ENCODE results near the gene NTM. TPM values are rescaled to one million over a fixed set of nuclear protein-coding genes. Genes with fewer than 3 reads are reported as not detected.

The NTM gene
- total RNA-seq, 4 donors from 2014 or later = 1.4 to 5.7 TPM; not detected in 2

- intact Hi-C loops (cut with DNase I; ENCODE audit: low total_unique reads) = no loop called here
- Histone ChIP-seq H3K9me3 (peaks cover 0 to 5% of the 10 kb centered on the region in 2 donors), H3K4me1 (no peaks in the 10 kb centered on the region), H3K27ac (no peak overlapping the region), H3K27me3 (no peaks in the 10 kb centered on the region), H3K4me3 (no peak overlapping the region), H3K36me3 (no peaks in the 10 kb centered on the region)
- TF ChIP-seq POLR2A (IDR thresholded peaks at IDR 0.05) (no peak), CTCF (IDR thresholded peaks at IDR 0.05) (no peak)
- DNase-seq = no peak
Measured at GRCh38 chr11:132080127-132080526, 709.7 kb downstream of the NTM start.

- H3K36me3 ChIP-seq = no peaks in the 10 kb centered on the region
- peaks cover 0 to 5% of the 10 kb centered on the region in 2 donors for H3K9me3 ChIP-seq
- TF ChIP-seq POLR2A (IDR thresholded peaks at IDR 0.05) (no peak), CTCF (IDR thresholded peaks at IDR 0.05) (no peak)
- DNase-seq = no peak
- no peak overlapping the region for H3K27ac ChIP-seq
- H3K4me3 ChIP-seq = no peak overlapping the region
- H3K4me1 ChIP-seq = no peaks in the 10 kb centered on the region
- no peaks in the 10 kb centered on the region for H3K27me3 ChIP-seq
- intact Hi-C loops (cut with DNase I; ENCODE audit: low total_unique reads) = no loop called here
Measured at GRCh38 chr11:132082566-132082965, 712.2 kb downstream of the NTM start.

- Histone ChIP-seq H3K4me1 (no peaks in the 10 kb centered on the region), H3K9me3 (peaks cover 0 to 5% of the 10 kb centered on the region in 2 donors), H3K4me3 (no peak overlapping the region), H3K27ac (no peak overlapping the region), H3K27me3 (no peaks in the 10 kb centered on the region), H3K36me3 (no peaks in the 10 kb centered on the region)
- no peak for TF ChIP-seq CTCF (IDR thresholded peaks at IDR 0.05)
- no peak for TF ChIP-seq POLR2A (IDR thresholded peaks at IDR 0.05)
- no peak for DNase-seq
- intact Hi-C loops (cut with DNase I; ENCODE audit: low total_unique reads) = no loop called here
Measured at GRCh38 chr11:132084433-132084832, 714.0 kb downstream of the NTM start.

- no peak for TF ChIP-seq POLR2A (IDR thresholded peaks at IDR 0.05)
- TF ChIP-seq CTCF (IDR thresholded peaks at IDR 0.05) = no peak
- H3K27me3 ChIP-seq = no peaks in the 10 kb centered on the region
- intact Hi-C loops (cut with DNase I; ENCODE audit: low total_unique reads) = no loop called here
- no peaks in the 10 kb centered on the region for H3K4me1 ChIP-seq
- H3K9me3 ChIP-seq = peaks cover 0 to 5% of the 10 kb centered on the region in 2 donors
- DNase-seq = no peak
- H3K27ac ChIP-seq = no peak overlapping the region
- H3K4me3 ChIP-seq = no peak overlapping the region
- no peaks in the 10 kb centered on the region for H3K36me3 ChIP-seq
Measured at GRCh38 chr11:132087148-132087547, 716.7 kb downstream of the NTM start.

GRCh38 chr11:132088551-132088950, 718.1 kb downstream of the NTM start:
- no peak for DNase-seq
- Histone ChIP-seq H3K27me3 (no peaks in the 10 kb centered on the region), H3K9me3 (peaks cover 0 to 5% of the 10 kb centered on the region in 2 donors), H3K27ac (no peak overlapping the region), H3K36me3 (no peaks in the 10 kb centered on the region), H3K4me3 (no peak overlapping the region), H3K4me1 (no peaks in the 10 kb centered on the region)
- intact Hi-C loops (cut with DNase I; ENCODE audit: low total_unique reads) = no loop called here
- TF ChIP-seq CTCF (IDR thresholded peaks at IDR 0.05) = no peak
- TF ChIP-seq POLR2A (IDR thresholded peaks at IDR 0.05) = no peak

Data from uterus (tissue), 4 donors.